Activated gamma-delta T cell treated with anti-CD3 and anti-CD28 coated beads, Interleukin-2, amount 50 U/mL, for 16 hours (primary cell): ENCODE data around the gene SCN4A.
"Not testable (repeated sequence)": the region's sequence is repeated elsewhere in the genome, so short reads cannot be mapped to it uniquely, and the experiment has no call there.

Source experiments
- DNase-seq: peaks from one replicate; pipeline ENCODE4 v3.0.0-alpha.2; 2020; ENCODE audit warnings: low read depth

Gene SCN4A

GRCh38 chr17:63934183-63935112 lies 38.3 kb downstream of the SCN4A start:
- no peak for DNase-seq

- DNase-seq: no peak
Measured at GRCh38 chr17:63933598-63933997, 39.1 kb downstream of the SCN4A start.

DNA sequence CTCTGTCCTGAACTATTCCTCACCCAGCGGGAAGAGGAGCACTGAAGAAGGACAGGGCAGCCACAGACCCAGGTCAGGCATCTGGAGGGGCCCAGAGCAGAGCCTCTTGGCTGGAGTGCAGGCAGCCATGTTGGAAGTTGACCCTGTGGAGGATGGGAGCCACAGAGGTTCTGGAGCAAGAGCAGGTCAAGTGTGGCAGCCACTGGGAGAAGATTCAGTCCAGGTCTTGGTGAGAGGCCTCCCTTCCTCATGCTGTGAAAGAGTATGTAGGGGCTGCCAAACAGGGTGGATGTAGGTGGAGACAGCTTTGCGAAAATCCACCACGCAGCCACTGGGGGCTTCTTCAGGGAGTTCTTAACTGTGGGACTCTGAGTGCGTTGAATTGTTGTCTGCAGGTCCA lies 40.0 kb downstream of the SCN4A start:
- no peak for DNase-seq

- DNase-seq: no peak
Measured at GRCh38 chr17:63931981-63932561, 40.6 kb downstream of the SCN4A start, which contains the start of gene CD79B. TSS of gene CD79B (minus strand) at chr17:63932331. CDS start at chr17:63932261, 70 bp downstream.

DNA sequence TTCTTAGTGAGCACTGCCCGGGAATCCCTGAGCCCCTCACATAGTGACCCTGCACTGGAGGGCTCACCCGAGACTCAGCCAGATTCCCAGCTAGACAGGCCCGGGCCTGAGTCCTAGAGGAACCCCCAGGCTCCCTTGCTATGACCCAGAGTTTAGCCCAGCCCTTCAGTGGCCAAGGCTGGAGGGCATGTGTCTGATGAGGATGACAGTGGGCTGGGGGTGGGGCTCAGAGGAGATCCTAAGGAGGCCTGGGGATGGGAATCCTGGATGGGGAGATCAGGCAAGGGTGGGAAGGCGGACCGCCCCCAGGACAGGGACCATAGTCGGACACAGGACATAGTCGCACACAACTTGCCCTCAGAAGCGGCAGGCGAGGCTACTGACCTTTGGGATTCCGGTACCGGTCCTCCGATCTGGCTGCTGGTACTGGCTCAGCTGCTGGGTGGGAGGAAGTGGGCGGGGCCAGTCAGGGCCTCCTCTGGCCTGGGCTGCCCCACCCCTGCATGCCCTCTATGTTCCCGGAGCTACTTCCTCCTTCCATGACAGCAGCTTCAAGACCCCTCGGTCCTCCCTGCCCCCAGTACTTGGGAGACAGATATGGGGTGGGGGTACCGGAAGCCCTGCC lies 41.7 kb downstream of the SCN4A start:
- DNase-seq: peak; percentile 17

DNA sequence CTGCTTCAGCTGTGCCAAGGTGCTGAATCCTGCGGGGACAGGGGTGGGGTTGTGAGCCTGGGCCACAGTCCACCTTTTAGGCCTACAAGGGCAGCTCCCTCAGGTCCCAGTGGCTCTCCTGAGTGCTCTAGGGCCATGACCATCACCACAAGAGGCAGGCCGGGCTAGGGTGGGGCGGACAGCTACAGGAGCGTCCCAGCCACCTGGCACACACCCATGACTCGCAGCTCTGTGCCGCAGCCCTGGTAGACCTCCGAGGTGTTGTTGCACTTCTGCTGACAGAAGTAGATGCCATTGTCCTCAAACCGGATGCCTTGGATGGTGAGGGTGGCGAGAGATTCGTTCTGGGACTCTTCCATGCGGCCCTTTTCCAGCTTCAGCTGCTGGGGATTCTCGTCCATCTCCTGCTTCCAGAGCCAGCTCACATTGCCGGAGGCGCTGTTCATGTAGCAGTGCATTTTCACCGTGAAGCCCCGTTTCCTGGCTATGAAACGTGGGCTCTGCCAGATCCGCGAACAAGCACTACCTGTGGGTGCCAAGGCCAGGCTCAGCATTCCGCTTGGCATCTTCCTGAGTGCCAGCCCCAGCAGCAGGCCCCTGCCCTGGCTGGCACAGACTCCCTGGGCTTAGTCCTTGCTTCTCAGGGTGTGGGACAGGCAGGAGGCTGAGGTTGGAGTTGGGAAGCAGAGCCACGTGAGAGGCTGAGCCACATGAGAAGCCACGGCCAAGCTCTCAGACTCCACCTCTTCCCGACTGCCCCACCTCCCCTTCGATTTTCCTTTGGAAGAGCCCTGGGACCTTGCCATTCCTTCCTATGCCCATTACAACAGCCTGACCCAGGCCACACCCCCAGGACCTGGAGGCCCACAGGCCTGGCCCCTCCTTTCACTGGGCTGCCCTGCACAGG lies 42.6 kb downstream of the SCN4A start:
- no peak for DNase-seq

GRCh38 chr17:63928966-63929695 lies 43.6 kb downstream of the SCN4A start:
- no peak for DNase-seq

GRCh38 chr17:63928172-63928666 lies 44.5 kb downstream of the SCN4A start:
- no peak for DNase-seq

GRCh38 chr17:63927464-63928171 lies 45.1 kb downstream of the SCN4A start:
- no peak for DNase-seq

DNA sequence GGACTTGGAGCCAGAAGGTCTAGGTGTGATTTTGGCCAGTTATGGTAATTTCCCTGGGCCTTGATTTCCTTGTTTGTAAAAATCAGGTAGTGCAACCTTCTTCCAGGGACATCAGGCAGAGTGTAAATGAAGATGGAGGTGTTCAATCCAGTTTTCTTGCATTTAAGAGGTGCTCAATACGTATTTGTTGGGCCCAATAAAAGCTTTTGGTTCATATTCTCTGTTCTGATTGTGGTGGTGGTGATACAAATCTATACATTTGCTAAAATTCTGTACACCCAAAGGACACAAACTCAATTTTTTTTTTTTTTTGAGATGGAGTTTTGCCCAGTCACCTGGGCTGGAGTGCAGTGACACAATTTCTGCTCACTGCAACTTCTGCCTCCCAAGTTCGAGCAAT lies 46.6 kb downstream of the SCN4A start:
- no peak for DNase-seq

DNA sequence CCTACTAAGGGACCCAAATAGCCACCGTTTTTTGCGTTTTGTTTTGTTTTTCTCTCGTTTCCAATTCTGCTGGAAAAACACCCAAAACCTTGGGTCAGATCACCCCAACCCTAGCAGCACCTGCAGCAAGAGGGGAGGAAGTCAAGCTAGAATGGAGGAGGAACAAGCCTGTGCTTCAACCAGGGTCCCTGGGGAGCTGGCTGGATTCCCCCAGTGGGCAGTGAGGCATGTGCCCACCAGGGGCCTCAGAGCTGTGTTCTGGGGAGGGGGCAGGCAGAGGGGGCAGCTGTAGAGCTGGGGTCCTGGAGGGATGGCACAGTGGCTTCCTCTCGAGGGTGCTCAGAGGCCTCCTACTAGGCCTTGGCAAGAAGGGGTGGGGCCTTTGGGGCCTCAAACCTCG lies 47.1 kb downstream of the SCN4A start:
- no peak for DNase-seq

DNA sequence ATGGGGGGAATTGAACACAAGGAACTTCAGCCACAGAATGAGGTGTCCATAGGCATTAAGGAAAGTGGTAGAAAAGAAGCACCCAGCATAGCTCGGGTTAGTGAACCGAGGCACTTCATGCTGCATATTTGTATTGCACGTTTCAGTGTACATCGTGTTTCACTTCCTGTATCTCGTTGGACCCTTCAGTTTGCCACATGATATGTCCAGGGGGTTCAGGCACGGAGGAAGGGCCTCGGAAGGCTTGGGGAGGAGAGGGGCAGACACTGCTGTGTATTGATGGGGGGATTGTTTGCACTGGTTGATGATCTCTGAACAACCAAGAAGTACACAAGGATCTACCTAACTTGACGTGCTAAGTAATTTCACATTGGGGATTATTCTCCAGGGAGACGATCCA lies 50.3 kb downstream of the SCN4A start:
- not testable (repeated sequence) for DNase-seq

GRCh38 chr17:63920779-63921178 lies 51.9 kb downstream of the SCN4A start:
- not testable (repeated sequence) for DNase-seq

DNA sequence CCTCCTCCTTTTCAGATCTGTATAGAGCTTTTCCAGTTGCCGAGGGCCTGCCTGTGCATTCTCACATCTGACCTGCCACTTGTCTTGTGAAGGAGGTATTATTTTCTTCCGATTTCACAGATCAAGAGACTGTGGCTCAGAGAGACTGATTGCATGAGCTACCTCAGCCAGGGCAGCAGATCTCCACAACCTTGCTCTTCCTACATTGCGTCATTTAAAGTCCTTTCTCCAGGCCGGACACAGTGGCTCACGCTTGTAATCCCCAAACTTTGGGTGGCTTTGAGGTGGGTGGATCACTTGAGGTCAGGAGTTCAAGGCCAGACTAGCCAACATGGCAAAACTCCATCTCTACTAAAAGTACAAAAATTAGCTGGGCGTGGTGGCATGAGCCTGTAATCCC lies 52.7 kb downstream of the SCN4A start:
- not testable (repeated sequence) for DNase-seq

- DNase-seq: peak; percentile 65
Measured at GRCh38 chr17:63919311-63919723, 53.4 kb downstream of the SCN4A start.

GRCh38 chr17:63918789-63919305 lies 53.9 kb downstream of the SCN4A start, which contains the start of gene GH1:
TSS of gene GH1 (minus strand) at chr17:63918839. CDS start at chr17:63918776, 63 bp downstream.
- DNase-seq: not testable (repeated sequence)

DNA sequence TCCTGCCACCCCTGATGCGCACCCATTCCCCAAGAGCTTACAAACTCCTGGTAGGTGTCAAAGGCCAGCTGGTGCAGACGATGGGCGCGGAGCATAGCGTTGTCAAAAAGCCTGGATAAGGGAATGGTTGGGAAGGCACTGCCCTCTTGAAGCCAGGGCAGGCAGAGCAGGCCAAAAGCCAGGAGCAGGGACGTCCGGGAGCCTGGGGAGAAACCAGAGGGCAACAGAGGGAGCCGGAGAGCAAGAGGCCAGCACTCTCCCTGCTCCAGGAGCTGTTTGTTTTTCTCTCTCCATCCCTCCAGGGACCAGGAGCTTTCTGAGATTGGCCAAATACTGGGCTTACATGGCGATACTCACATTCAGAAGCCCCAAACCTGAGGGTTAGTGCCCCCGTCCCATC lies 54.4 kb downstream of the SCN4A start:
- DNase-seq: no peak

GRCh38 chr17:63917646-63918045 lies 55.1 kb downstream of the SCN4A start:
- no peak for DNase-seq

- not testable (repeated sequence) for DNase-seq
Measured at GRCh38 chr17:63917206-63917605, 55.5 kb downstream of the SCN4A start.
